ENCODE measurements around the gene YAE1.

- TF ChIP-seq, protein P1, sequence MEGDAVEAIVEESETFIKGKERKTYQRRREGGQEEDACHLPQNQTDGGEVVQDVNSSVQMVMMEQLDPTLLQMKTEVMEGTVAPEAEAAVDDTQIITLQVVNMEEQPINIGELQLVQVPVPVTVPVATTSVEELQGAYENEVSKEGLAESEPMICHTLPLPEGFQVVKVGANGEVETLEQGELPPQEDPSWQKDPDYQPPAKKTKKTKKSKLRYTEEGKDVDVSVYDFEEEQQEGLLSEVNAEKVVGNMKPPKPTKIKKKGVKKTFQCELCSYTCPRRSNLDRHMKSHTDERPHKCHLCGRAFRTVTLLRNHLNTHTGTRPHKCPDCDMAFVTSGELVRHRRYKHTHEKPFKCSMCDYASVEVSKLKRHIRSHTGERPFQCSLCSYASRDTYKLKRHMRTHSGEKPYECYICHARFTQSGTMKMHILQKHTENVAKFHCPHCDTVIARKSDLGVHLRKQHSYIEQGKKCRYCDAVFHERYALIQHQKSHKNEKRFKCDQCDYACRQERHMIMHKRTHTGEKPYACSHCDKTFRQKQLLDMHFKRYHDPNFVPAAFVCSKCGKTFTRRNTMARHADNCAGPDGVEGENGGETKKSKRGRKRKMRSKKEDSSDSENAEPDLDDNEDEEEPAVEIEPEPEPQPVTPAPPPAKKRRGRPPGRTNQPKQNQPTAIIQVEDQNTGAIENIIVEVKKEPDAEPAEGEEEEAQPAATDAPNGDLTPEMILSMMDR (IDR thresholded peaks at IDR 0.05), result no peak
- TF ChIP-seq POLR2A (IDR thresholded peaks at IDR 0.05), result no peak
Observed at GRCh38 chr7:39531818-39532217, 34.4 kb upstream of the YAE1 start.
